SK-N-SH (cell line): ENCODE results near the gene RNGTT.

Experiments
- EP300 ChIP-seq, 2 experiments: IDR thresholded peaks; 2 replicates each; pipeline versions ENCODE4 v1.4.0 to v1.6.1; 2012; ENCODE audit warnings: borderline replicate concordance in 1 of 2, low read depth in 1 of 2, low read length in 1 of 2
- EZH2phosphoT487 ChIP-seq: fragments of 200-600 bp; sonication (generic); IDR thresholded peaks from 2 replicates; pipeline ENCODE4 v1.6.1; 2017; ENCODE audit warnings: low read depth, mixed run types, mild to moderate bottlenecking, antibody characterized with exemption, moderate library complexity, borderline replicate concordance
- FOXM1 ChIP-seq: IDR thresholded peaks from 2 replicates; pipeline ENCODE4 v1.4.0; 2012; ENCODE audit warnings: low read depth, mild to moderate bottlenecking
- RFX5 ChIP-seq: IDR thresholded peaks from 2 replicates; pipeline ENCODE4 v1.6.1; 2012; ENCODE audit warnings: mild to moderate bottlenecking, improper control_type of control experiment, low read length
- TF ChIP-seq, protein P1 (sequence below): fragments of 200-600 bp; sonication (generic); IDR thresholded peaks from 2 replicates; pipeline ENCODE4 v1.6.1; 2017; ENCODE audit warnings: antibody characterized with exemption, mild to moderate bottlenecking, moderate library complexity

DNA sequence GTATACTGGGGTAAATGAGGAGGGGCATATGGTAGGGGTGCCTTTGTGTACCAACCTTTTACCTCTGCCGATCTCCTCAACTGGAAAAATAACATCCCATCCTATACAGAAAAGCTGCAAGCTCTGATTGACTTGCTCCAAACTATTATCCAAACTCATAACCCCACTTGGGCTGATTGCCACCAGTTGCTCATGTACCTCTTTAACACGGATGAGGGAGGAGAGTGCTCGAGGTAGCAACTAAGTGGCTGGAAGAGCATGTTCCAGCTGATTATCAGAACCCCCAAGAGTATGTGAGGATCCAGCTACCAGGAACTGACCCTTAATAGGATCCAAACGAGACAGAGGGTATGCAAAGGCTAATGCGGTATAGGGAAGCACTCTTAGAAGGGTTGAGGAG, 299.6 kb downstream of the RNGTT start:
- TF ChIP-seq, protein P1, sequence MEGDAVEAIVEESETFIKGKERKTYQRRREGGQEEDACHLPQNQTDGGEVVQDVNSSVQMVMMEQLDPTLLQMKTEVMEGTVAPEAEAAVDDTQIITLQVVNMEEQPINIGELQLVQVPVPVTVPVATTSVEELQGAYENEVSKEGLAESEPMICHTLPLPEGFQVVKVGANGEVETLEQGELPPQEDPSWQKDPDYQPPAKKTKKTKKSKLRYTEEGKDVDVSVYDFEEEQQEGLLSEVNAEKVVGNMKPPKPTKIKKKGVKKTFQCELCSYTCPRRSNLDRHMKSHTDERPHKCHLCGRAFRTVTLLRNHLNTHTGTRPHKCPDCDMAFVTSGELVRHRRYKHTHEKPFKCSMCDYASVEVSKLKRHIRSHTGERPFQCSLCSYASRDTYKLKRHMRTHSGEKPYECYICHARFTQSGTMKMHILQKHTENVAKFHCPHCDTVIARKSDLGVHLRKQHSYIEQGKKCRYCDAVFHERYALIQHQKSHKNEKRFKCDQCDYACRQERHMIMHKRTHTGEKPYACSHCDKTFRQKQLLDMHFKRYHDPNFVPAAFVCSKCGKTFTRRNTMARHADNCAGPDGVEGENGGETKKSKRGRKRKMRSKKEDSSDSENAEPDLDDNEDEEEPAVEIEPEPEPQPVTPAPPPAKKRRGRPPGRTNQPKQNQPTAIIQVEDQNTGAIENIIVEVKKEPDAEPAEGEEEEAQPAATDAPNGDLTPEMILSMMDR, result no peak
- TF ChIP-seq FOXM1 (no peak), EZH2phosphoT487 (no peak), RFX5 (no peak), EP300 (IDR thresholded peaks at IDR 0.05; ENCODE audit: borderline replicate concordance in 1 of 2, low read depth in 1 of 2, low read length in 1 of 2) (no peak)
